ENCODE results near the gene NLGN3.

NLGN3 gene

DNA sequence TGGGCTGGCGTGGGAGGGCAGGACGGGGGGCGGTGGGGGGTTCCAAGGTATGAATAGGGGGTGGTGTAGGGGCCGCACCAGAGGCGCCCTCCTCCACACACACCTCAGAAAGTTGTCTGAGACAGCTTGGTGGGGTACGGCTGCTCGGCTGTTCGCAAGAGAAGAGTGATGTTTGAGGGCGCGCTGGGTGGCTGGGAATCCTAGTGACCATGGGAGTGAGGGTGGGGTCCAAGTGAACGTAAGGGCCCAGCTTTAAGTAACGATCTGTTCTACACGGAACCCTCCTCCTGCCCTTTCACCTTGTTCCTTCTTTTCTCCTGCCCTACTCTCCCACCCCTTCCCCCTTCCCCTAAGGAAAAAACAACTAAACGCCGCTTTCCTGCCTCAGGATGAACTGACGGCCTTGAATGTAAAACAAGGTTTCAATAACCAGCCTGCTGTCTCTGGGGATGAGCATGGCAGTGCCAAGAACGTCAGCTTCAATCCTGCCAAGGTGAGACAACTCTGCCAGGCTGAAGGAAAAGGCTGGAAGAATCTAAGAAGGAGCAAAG is 25.6 kb upstream of the NLGN3 start:
- DNase-seq = no peak

DNA sequence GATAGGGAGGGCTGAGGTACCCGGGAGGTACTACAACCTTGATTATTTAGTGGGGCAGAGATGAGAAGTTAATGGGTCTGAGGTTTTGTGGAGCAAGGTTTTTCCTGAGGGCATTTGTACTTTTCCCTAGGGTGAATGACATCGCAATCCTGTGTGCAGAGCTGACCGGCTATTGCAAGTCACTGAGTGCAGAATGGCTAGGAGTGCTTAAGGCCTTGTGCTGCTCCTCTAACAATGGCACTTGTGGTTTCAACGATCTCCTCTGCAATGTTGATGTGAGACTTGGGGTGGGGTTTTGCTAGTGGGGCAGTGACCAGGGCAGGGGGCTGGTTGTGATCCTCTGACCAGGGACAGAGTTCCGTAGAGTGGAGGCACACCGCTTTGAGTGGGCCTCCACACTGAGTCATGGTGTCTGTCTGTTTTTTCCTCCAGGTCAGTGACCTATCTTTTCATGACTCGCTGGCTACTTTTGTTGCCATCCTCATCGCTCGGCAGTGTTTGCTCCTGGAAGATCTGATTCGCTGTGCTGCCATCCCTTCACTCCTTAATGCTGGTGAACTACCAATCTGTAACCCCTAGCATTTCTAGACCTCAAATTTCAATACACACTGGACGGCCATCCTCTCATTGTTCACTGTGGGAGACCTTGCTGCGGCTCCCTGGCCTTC is 16.3 kb upstream of the NLGN3 start:
- DNase-seq = no peak

DNA sequence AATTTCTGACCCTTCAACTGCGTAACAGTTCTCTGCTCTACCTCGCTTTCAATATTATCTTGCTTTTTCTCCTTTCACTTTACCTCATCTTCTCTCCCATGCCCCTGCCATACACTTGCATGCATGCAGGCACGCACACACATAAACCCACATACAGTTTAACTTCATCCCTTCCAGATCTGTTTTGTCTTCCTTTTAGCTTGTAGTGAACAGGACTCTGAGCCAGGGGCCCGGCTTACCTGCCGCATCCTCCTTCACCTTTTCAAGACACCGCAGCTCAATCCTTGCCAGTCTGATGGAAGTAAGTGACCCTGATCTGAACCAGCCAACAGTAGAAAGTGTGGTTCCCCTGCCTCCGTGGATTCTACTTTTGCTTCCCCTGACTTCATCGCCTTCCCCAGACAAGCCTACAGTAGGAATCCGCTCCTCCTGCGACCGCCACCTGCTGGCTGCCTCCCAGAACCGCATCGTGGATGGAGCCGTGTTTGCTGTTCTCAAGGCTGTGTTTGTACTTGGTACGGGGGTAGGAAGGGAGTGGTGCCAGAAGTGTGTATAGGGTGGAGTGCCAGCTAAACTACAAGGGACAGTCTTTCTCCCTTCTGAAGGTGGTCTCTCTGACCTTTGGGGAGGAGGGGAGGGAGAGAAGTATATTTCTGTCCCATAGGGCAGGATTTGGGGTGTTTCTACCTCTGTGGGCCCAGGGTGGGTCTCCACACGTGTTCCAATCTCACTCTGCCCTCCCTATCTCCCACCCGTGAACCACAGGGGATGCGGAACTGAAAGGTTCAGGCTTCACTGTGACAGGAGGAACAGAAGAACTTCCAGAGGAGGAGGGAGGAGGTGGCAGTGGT is 15.5 kb upstream of the NLGN3 start:
- no peak for DNase-seq

DNA sequence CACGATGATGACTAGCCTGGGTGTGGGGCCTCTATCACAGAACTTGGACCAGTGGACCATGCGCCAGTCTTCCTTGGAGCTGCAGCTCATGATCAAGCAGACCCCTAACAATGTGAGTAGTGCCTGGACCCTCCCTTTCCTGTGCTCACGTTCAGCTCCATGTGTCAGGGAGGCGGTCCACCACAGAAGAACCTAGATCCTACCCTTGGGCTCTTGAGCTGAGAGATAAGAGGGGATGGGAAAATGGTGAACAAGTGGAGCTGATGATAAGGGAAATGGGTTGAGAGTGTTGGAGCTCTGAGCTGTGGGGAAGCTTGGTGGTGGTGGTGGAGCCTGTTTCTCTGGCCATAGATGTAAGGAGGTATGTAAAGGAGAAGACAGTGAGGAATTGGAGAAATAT is 13.1 kb upstream of the NLGN3 start:
- DNase-seq = no peak

DNA sequence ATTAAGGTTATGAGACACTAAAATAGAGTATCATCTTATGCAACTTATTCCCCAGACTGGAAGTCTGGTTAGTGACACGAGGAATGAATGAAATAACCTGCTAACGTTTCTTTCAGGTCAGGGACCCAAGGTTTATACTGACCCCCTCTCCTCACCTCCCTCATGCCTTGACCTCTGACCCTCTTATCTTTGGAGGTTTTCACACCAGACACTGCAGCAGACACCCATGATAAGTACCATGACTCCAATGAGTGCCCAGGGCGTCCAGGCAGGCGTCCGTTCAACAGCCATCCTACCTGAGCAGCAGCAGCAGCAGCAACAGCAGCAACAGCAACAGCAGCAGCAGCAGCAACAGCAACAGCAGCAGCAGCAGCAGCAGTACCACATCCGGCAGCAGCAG is 4.2 kb upstream of the NLGN3 start:
- DNase-seq = no peak

DNA sequence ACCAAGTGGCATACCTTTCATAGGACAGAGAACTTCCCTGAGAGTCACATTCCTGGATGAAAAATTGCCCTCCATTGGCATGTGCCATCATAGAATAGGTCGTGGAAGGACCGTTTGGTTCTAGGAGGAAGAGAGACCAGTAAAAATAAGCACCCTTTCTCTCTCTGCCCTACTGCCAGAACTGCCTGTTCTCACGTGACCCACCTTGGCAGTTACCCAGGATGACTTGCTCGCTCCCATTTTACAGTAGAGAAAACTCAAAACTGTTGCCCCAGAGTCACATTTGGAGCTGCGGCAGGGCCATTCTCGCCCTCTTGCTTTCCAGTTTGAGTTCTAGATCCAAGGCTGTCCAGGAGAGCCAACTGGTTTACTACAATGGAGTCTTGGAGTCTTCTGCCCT is 1.1 kb upstream of the NLGN3 start:
- no peak for DNase-seq

DNA sequence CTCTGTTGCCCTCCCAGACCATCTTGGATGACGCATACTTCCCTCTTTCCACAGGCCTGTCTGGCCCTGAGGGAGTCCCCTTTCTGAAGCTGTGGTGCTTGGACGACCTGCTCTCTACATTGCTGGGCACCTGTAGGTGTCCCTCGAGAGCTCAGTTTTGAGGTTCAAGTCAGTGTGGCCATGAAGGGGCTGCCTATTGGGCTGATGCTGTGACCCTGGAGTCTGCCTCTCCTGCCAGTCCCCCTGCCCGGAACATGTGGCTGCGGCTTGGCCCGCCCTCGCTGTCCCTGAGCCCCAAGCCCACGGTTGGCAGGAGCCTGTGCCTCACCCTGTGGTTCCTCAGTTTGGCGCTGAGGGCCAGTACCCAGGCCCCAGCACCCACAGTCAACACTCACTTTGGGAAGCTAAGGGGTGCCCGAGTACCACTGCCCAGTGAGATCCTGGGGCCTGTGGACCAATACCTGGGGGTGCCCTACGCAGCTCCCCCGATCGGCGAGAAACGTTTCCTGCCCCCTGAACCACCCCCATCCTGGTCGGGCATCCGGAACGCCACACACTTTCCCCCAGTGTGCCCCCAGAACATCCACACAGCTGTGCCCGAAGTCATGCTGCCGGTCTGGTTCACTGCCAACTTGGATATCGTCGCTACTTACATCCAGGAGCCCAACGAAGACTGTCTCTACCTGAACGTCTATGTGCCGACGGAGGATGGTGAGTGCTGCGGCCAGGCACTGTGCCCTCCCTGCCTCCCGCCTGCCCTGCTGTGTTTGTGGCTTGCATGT is 3.0 kb downstream of the NLGN3 start:
- no peak for DNase-seq

DNA sequence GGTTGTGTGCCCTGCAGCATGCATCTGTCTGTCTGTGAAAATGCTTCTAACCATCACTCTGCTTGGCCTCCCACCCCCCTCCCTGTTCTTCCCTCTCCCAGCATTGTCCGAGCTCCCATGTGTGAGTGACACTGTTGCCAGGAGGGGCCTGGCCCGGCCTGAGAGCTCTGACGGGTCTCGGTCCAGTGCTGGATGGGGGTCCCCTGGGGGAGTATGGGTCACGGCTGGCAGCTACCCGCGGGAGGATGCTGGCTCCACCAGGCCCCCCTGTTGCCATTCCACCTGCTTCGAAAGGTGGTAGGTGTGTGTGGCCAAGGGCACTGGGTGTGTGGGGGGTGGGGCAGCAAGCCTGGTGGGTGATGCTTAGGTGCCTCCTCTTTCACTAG is 3.6 kb downstream of the NLGN3 start:
- DNase-seq = no peak

DNA sequence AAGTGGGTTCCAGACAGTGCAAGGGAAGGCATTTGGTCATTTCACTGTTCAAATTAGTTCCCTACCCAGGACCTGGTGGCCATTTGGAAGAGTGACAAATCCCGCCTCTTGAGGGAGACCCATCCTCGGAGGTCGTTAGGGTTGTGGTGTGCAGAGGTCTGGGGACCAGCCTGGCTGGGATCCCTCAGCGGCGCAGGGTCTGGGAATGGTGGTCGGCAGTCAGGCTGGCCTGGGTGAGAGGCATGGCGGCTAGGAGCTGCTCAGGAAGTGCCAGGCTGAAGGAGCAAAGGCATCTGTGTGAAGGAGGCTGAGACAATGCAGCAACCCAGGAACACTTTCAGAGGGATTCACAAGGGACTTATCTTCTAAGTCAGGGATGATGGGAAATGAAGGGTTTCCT is 6.7 kb downstream of the NLGN3 start:
- DNase-seq = no peak

DNA sequence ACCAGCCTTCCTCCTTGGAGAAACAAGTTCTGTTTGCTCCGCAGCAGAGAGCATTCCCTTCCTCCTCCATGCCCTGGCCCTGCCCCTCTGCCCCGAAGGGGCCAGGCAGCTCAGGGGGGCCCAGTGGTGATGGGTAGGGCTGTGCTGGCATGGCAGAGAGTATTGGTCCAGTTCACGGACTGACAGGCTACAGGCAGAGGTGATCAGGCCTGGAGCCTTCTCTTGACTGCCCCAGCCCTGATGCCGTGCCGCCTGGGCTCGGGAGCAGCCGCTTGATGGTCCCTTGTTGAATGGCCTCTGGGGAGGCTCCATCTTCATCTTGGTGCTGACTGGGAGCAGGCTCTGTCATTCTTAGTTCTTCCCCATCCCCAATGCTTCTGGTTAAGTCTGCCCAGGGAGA is 9.6 kb downstream of the NLGN3 start:
- no peak for DNase-seq

DNA sequence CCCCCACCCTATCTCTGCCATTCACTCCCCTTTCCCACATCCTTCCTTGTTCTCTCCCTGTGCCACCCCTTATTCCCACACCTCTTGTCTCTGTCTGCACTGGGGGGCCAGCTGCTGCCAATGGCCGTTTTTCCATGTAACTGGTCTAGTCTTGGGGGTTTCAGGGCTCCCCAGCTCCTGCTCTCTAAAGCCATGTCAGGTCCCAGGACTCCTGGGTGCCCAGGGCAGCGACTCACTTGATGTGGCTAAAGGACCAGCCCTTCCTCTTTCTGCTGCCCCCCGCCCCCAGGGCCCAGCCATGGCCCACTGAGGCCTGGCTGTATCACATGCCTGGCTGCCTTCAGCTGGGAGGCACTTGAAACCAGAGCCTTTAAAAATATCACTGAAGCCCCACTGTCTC is 10.0 kb downstream of the NLGN3 start:
- DNase-seq = no peak

DNA sequence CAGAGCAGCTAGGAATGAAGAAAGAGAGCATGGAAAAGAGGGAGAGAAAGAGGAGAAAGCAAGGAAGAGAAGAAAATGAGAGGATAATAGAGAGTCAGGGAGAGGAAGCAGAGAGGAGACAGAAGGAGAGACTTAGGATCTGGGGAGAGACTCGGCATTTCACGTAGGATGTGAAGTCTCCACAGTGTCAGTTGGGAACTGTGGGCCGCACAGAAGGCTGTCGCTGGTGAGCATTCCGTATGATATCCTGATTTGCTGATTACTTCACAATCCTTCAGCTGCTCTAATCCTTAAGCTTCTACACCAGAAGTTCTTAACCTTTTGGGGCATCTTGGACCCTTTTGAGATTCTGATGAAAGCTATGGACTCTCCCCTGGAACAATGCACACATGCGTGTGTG is 14.0 kb downstream of the NLGN3 start:
- DNase-seq = no peak

DNA sequence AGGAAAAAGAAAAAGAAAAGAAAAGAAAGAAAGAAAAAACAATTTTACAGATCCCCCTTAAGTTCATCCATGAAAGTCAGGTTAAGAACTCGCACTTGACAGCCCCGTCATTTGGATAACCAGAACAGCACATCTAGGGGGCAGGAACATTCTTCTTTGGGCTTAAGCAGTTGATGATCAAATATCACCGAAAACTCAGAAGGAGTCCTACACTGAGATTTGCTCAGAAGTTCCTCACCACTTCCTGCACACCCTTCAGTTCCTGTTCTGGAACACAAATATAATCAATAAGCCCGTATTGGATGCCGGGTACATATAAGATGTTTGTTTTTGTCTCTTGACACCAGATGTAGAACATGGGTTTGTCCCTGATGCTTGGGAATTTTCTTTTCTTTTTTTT is 14.7 kb downstream of the NLGN3 start:
- DNase-seq = no peak

DNA sequence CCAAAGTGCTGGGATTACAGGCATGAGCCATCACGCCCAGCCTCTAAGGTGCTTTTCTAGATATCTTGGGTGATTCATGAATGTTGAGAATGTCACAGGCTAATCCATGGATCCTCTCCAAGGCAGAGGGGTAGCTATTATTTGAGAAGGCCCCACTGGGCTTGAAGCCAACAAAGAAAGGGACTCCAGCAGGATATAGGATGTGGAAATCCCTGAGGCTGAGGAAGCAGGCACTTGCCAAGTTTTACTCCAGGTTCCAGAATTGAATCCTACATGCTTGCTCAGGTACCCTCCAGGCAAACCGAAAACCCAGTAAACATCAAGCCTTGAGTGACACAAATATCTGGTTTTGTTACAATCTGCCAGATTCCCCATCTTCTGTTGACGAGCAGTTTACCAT is 15.8 kb downstream of the NLGN3 start:
- DNase-seq = no peak

DNA sequence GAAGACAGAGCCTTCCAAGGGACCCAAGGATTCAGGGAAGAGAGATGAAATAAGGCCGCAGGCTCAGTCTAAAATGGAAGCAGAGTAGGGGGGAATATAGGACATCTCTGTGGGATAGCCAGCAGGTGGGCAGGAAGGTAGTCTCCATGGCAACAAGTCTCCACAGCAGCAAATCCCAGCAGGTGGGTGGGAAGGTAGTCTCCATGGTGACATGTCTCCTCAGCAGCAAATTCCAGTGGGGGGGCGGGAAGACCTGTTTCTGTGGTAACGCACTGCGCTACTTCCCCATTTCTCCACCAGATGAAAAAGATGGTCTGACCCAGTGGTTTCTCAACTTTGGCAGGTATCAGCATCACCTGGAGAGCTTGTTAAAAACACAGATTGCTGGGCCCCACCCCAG is 18.3 kb downstream of the NLGN3 start:
- no peak for DNase-seq

DNA sequence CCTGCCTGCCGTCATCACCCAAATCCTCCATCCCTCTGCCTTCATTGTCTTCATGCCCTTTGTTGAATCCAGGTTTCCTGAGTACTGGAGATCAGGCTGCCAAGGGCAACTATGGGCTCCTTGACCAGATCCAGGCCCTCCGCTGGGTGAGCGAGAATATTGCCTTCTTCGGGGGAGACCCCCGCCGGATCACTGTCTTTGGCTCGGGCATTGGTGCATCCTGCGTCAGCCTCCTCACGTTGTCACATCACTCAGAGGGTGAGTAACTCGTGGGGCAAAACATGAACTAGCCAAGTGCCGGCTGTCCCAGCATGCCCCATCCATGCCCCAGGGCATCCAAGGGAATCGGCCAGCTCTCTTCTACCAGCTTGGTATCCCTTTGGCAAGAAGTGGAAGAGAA is 19.4 kb downstream of the NLGN3 start:
- no peak for DNase-seq

DNA sequence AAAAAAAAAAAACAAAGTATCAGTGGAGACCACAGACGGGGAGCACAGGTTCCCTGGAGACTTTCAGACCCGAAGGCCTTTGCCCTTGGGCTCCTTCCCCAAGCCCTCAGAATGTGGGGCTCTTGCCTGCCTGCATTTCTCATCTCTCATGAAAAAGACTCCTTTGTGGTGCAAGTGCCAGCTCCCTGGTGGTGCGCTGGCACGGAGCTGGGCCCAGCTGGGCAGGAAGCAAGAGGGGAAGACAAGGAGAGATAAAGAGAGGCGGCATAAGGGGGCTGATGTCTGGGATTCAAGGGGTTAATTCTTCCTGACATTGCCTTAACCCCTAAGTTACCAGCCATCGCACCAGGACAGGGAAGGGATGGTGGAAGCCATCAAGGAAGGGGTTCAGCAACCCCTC is 21.8 kb downstream of the NLGN3 start:
- no peak for DNase-seq

DNA sequence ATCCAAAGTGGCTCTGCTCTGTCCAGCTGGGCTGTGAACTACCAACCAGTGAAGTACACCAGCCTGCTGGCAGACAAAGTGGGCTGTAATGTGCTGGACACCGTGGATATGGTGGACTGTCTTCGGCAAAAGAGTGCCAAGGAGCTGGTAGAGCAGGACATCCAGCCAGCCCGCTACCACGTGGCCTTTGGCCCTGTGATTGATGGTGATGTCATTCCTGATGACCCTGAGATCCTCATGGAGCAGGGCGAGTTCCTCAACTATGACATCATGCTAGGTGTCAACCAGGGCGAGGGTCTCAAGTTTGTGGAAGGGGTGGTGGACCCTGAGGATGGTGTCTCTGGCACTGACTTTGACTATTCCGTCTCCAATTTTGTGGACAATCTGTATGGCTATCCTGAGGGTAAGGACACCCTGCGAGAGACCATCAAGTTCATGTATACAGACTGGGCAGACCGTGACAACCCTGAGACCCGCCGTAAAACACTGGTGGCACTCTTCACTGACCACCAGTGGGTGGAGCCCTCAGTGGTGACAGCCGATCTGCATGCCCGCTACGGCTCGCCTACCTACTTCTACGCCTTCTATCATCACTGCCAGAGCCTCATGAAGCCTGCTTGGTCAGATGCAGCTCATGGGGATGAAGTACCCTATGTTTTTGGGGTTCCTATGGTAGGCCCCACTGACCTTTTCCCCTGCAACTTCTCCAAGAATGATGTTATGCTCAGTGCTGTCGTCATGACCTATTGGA is 22.6 kb downstream of the NLGN3 start:
- no peak for DNase-seq

DNA sequence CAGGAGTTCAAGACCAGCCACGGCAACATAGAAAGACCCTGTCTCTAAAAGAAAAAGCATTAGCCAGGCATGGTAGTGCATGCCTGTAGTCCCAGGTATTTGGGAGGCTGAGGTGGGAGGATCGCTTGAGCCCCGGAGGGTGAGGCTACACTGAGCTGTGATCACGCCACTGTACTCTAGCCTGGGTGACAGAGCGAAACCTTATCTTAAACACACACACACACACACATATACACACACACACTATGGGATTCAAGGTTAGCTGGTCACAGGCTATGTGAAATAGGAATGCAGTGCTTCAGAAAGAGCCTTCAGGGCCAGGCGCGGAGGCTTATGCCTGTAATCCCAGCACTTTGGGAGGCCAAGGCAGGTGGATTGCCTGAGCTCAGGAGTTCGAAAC is 23.5 kb downstream of the NLGN3 start:
- no peak for DNase-seq

DNA sequence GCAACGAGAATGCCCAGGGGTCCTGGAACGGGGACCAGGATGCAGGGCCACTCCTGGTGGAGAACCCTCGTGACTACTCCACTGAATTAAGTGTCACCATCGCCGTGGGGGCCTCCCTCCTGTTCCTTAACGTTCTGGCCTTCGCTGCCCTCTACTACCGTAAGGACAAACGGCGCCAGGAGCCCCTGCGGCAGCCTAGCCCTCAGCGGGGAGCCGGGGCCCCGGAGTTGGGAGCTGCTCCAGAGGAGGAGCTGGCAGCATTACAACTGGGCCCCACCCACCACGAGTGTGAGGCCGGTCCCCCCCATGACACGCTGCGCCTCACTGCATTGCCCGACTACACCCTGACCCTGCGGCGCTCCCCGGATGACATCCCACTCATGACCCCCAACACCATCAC is 24.9 kb downstream of the NLGN3 start:
- no peak for DNase-seq

DNA sequence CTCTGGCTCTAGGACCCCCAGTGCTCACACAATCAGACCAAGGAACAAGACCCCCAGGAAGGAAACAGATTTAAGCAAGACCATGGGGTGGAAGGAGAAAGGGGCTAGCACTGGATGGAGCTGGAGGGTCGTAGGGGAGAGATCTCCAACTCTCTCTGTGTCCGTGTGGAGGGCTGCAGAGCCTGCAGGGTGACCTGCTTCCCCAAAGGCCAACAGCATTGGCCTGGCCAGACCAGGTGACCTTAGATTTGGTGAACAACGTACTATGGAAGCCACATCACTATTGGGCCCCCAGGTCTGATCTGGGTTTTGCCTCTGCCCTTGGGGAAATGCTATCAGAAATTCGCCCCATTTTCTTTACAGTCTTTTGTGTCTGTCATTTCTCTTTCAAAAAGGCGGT is 26.0 kb downstream of the NLGN3 start:
- DNase-seq = no peak

DNA sequence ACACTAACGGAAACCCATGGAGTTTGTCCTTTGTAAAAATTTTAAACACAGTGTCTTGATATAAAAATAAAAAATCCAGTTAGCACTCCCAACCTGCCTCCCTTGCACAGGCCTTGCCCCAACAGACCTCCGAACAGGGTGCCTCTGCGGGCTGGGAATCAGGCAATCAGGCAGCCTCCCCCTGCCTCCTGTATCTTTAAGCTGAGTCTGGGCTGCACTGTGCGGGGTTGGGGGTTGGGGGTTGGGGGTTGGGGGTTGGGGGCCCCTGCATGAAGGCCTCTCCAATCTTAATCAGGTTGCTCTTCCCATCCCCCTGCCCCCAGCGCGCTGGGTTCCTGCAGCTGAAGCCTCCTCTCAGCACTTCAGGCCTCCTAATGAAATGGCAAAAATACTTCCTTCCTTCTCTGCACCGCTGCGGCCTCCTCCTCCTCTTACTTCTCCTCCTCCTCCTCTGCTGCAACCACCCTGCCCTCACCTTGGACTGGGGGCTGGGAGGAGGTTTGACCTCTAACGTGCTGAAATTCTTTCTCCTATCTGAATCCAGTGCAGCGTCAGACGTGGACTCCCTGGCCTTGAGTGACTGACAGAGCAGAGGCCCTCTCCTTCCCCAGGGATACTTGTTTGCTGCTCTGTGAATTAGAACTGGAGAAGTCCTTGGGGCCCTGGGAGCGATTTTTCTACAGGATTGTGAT is 26.6 kb downstream of the NLGN3 start:
- DNase-seq = no peak
